HG02840 (cell line): Measurements from ENCODE around the gene TRMT61A.
"Not testable (repeated sequence)": the region's sequence is repeated elsewhere in the genome, so short reads cannot be mapped to it uniquely, and the experiment has no call there.

Source experiments
- ATAC-seq: cut with Tn5 transposase; IDR thresholded peaks from one replicate; pipeline ENCODE4 v1.9.1; 2021; ENCODE audit warnings: mild to moderate bottlenecking, moderate library complexity, moderate number of reproducible peaks; ENCODE audit not compliant: unreplicated experiment, low FRiP score

TRMT61A gene

GRCh38 chr14:103521951-103522563 is 6.9 kb upstream of the TRMT61A start:
- ATAC-seq: no peak

DNA sequence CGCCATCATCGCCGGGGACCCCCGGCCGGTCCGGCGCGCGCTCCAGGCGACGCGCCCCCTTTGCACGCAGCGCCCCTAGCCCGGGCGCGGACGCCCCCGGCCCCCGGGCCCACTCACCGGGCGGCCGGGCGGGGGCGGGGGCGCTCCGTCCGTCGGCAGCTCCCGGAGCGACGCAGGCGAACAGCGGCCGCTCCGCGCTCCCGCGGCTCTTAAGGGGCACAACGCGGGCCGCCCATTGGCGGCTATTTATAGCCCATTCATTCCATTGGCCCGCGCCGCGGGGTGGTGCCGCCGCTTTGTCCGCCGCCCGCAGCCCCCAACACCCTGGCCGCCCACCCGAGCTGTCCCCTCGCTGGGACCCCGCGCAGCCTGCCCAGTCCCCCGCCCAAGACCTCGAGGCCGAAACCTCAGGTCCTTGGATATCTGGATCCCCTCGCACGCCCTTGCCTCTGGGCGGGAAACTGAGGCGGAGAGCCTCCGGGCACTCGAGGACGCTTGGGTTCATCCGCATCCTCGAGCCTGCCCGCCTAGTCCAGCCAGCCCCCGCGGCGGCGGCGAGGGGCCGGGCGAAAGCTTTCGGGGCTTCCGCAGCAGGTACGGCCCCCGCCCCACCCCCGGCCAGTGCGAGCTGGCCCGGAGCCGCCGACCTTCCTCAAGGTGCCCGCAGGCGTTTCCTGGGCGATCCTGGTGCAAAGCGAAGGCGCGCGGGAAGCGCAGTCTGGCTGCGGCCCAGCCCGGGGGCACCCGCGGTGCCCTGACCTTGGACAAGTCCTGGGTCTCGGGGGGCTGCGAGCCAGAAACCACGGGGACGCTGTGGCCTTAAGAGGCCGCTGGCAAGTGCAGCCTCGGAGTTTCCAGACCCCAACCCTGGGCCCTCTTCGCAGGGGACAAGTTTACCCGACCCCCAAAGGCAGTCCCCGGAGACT is 6.1 kb upstream of the TRMT61A start, which contains the start of gene CKB:
CKB (minus strand) TSS at position 182 of the 926 bp plus-strand sequence. CDS start 337 bp downstream, outside the sequence.
- no peak for ATAC-seq

- ATAC-seq: no peak
These were observed 5.4 kb upstream of the TRMT61A start for GRCh38 chr14:103523575-103523954.

DNA sequence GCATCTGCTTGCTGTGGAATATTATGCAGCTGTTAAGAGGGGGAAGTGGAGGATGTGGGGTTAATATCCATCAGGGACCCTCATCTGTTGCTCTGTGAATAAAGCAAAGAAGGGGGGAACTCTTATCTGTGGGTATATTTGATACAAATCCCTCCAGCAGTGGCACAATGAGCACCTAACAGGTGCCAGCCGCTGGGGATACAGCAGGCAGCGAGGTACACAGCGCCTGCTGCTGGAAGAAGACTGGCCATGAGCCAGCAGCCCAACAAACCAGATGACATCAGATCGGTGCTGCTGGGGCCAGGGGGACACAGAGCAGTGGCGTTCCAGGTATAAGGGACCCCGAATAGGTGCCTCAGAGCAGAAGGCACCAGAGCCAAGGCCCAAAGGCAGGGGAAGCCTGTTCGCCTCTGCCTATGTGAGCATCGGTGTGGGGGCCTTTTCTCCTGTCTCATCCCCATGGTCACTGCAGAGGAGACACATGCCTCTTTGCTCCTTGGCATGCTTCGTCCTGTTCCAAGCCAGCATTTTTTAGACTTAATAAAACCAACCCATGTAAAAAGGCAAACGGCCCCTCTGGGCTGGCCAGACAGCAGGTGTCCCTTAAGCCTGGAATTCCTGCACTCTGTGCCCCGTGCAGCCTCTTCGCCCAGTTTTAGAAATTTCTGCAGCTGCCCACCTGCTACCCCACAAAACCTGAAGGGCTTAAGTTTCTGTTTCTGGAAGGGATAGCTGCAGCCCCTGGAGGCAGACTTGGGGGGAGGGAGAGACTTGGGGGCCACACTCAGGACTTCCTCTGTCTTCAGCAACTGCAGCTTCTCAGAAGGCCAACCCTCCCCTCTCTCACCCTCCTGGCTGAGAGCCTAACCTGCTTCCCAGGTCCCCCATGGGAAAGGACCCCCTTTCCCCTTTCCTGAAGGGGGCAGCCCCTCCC is 4.7 kb upstream of the TRMT61A start:
- ATAC-seq: no peak

- not testable (repeated sequence) for ATAC-seq
These were observed 3.4 kb upstream of the TRMT61A start for GRCh38 chr14:103525430-103526246.

GRCh38 chr14:103526247-103526913 is 2.6 kb upstream of the TRMT61A start:
- ATAC-seq: no peak

DNA sequence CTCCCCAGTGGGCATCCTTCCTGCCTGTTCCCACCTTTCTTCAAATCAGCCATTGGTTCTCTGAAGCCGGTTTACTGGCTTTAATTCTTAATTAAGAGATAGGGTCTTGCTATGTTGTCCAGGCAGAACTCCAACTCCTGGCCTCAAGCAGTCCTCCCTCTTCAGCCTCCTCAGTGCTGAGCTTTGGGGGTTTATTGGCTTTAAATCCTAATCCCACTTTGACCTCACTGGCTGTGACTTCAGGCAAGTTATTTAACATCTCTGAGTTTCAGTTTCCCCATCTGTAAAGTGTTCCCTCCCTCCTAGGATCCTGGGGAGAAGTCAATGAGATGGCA is 2.1 kb upstream of the TRMT61A start:
- no peak for ATAC-seq

DNA sequence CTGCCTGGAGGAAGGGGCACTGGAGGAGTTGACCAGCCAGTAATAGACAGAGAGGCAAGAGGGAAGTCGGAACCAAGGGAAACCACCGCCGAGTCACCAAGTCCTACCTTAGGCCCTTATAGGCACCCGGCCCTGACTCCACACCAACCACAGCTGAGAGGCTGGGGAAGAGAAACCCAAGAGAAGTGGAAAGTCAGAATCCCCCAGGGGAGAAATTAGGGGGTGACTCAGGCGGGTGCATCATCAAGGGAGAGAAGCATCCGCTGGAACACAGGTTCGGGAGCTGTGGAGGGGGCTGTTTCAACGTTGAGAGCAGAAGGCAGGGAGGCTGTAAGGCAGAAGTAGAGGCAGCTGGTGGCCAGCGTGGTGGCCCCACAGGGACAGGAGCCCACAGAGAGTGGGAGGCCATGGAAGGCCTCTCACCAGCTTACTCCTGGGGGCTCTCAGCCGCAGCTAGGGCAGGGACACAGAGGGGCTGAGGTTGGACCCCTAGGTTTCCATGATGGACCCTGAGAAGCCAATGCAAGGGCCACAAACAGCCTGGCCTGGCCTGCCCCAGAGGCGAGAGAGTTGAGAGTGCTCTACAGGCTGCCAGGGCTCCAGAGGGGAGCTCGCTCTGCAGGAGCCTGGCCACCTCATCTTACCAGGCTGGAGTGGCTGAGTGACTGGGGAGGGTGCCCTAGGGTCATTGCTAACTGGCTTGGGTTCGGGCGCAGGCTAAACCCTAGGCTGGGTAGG is 1.4 kb upstream of the TRMT61A start:
- no peak for ATAC-seq

GRCh38 chr14:103528146-103528586 is 830 bp upstream of the TRMT61A start:
- no peak for ATAC-seq

DNA sequence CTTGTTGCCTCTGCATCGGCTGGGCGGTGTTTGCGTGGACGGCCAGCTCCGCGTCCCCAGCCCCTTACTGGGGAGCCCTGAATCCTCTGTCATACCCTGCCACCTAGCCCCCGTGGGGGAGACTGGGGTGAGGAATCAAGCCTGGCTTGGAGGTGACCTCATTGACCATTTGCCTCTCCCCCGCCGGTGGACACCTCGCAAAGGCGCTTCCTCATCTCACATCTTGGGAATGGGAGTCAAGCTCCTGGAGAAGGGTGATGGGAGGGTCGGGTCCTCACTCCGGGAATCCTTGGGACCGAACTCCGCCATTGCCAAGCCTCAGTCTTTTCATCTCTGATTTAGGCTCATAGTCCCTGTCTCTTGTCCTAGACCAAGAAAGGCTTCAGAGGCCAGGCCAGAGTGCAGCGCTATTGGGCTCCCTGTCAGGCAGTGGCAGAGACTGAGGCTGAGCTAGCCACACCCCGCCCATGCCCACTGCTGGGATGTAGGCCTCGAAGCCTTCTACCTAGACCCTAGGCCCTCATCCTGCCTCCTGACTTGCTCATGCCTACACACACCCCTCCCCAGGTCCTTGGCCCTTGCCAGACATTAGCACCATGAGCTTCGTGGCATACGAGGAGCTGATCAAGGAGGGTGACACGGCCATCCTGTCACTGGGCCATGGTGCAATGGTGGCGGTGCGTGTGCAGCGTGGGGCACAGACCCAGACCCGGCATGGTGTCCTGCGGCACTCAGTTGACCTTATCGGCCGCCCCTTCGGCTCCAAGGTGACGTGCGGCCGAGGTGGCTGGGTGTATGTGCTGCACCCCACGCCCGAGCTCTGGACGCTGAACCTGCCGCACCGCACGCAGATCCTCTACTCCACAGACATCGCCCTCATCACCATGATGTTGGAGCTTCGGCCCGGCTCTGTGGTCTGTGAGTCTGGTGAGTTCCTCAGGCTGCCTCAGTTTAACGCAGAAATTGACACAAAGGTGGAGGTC is 678 bp downstream of the TRMT61A start:
- no peak for ATAC-seq

GRCh38 chr14:103530390-103530789 is 1.4 kb downstream of the TRMT61A start:
- no peak for ATAC-seq

DNA sequence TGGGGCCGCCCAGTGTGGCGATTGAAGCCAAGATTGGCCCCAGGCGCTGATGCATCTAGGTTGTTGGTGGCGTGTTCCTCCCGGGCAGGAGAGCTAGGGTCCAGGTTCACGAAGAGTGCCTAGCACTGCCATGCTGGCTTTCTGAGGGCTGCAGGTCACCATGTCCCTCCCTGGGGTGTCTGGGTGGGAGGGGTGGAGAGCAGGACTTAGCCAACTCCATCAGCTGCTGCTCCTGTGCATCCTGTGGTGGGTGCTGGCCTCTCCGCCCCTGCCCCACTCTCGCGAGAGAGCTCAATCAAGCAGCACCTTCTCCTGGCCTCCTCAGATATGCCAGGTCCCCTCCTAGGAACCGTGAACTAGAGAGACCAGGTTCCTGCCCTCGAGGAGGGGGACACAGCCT is 1.8 kb downstream of the TRMT61A start:
- no peak for ATAC-seq

- no peak for ATAC-seq
These were observed 2.6 kb downstream of the TRMT61A start for GRCh38 chr14:103531421-103532215.

DNA sequence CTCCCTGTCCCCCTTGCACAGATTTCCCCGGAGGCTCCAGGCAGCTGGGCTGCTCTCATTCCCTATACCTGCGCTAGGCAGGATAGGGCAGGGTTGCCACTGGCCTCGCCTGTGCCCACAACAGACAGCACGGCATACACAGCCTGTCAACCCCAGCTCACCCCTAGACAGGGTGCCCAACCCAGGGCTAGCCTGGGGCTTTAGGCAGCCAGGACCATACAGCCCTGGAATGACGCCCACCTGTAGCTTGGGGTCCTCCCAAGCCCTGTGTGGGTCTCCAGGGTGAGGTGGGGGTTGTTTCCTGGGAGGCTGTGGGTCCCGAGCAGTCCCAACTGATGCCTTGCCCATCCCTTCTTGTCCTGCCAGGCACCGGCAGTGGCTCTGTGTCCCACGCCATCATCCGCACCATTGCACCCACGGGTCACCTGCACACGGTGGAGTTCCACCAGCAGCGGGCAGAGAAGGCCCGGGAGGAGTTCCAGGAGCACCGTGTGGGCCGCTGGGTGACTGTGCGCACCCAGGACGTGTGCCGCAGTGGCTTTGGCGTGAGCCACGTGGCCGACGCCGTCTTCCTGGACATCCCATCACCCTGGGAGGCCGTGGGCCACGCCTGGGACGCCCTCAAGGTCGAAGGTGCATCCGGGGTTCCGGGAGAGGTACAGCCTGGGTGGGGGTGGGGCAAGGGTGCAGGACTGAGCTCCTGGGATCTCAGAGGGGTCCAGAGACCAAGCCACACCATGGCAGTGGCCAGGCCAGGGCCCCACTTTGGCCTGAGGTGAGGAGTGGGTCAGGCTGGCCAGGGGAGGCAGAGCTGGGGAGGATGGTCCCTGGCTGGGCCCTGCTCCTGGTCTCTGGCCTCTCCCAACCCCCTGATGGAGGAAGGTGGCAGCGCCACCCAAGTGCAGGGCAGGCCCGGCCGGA is 3.5 kb downstream of the TRMT61A start:
- ATAC-seq: no peak

- no peak for ATAC-seq
These were observed 4.4 kb downstream of the TRMT61A start for GRCh38 chr14:103533137-103533998.
